GM18505 (cell line): ENCODE measurements around the gene KHK.
A peak's percentile ranks its signal among the peaks of the same experiment; 100 is the strongest.
"Not testable (repeated sequence)": the region's sequence is repeated elsewhere in the genome, so short reads cannot be mapped to it uniquely, and the experiment has no call there.

Experiments used
- ATAC-seq: cut with Tn5 transposase; IDR thresholded peaks from one replicate; pipeline ENCODE4 v1.9.1; 2021; ENCODE audit not compliant: unreplicated experiment
- POLR2A ChIP-seq: IDR thresholded peaks from 4 replicates; pipeline ENCODE4 v1.6.1; 2011; ENCODE audit warnings: borderline replicate concordance; ENCODE audit not compliant: insufficient read depth, insufficient read length; ENCODE audit errors: extremely low read depth

KHK gene

GRCh38 chr2:27105981-27106380 lies 19.4 kb downstream of the KHK start:
- no peak for ATAC-seq
- TF ChIP-seq POLR2A = no peak

- ATAC-seq = no peak
- TF ChIP-seq POLR2A = no peak
Measured at GRCh38 chr2:27108221-27108620, 21.6 kb downstream of the KHK start.

- no peak for ATAC-seq
- no peak for TF ChIP-seq POLR2A
Measured at GRCh38 chr2:27109083-27109482, 22.5 kb downstream of the KHK start.

- ATAC-seq = not testable (repeated sequence)
Measured at GRCh38 chr2:27110603-27111352, 24.2 kb downstream of the KHK start.

- ATAC-seq = not testable (repeated sequence)
Measured at GRCh38 chr2:27111392-27112078, 25.0 kb downstream of the KHK start.

GRCh38 chr2:27115519-27115918 lies 28.9 kb downstream of the KHK start:
- no peak for ATAC-seq
- TF ChIP-seq POLR2A = no peak

- no peak for TF ChIP-seq POLR2A
- no peak for ATAC-seq
Measured at GRCh38 chr2:27117995-27118524, 31.5 kb downstream of the KHK start.

GRCh38 chr2:27118525-27119329 lies 32.2 kb downstream of the KHK start, which contains the start of gene CGREF1:
Gene CGREF1 (minus strand): TSS chr2:27119128. CDS start chr2:27104366, 14,762 bp downstream.
- TF ChIP-seq POLR2A = no peak
- no peak for ATAC-seq

- not testable (repeated sequence) for ATAC-seq
Measured at GRCh38 chr2:27119330-27119670, 32.7 kb downstream of the KHK start.

- ATAC-seq = no peak
- no peak for TF ChIP-seq POLR2A
Measured at GRCh38 chr2:27121906-27122305, 35.3 kb downstream of the KHK start.

- no peak for TF ChIP-seq POLR2A
- ATAC-seq = no peak
Measured at GRCh38 chr2:27122791-27123190, 36.2 kb downstream of the KHK start.

GRCh38 chr2:27123302-27124150 lies 37.0 kb downstream of the KHK start, which contains the start of gene ABHD1:
Gene ABHD1 (plus strand): TSS chr2:27123815. CDS start chr2:27123949, 134 bp downstream.
- peak; percentile 25 for TF ChIP-seq POLR2A
- ATAC-seq = no peak

- no peak for TF ChIP-seq POLR2A
- no peak for ATAC-seq
Measured at GRCh38 chr2:27125104-27125503, 38.5 kb downstream of the KHK start.
